ENCODE data around the gene ELN.
"Not testable (repeated sequence)": the region's sequence is repeated elsewhere in the genome, so short reads cannot be mapped to it uniquely, and the experiment has no call there.

Gene ELN

DNA sequence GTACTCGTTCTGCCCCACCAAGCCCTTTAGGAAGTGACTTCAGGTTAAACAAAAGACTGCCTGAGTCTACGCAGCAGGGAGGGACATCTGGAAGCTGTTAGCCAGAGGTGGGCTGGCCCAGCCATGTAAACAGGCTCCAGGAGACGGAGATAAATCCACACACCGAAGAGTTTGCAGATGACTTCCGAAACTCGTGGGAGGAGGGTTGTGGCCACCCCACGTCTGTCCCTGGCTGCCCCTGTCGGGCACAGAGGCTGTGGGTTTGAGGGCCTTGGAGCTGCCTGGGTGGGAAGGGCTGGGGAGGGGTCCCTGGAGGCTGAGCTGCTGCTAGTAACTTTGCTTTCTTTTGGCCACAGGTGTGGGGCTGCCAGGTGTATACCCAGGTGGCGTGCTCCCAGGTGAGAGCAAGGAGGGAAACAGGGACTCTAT, 15.6 kb downstream of the ELN start:
- Histone ChIP-seq H3K36me3 (ENCODE audit: control insufficient read depth, insufficient read depth, low read length) (no peaks in the 10 kb centered on the region), H3K27me3 (ENCODE audit: control insufficient read depth, insufficient read depth, low read length) (no peaks in the 10 kb centered on the region), H3K9me3 (ENCODE audit: control insufficient read depth, insufficient read depth, low read length) (no peaks in the 10 kb centered on the region), H3K4me3 (ENCODE audit: low read length) (no peak overlapping the region), H3K4me1 (ENCODE audit: control insufficient read depth, insufficient read depth, low read length) (peaks cover 1% of the 10 kb centered on the region), H3K27ac (ENCODE audit: low read length) (no peak overlapping the region)
- DNase-seq (ENCODE audit: low read depth, low spot score), result no peak
- no CpG with 5 or more reads among the region's 9 CpGs for WGBS (ENCODE audit: insufficient coverage, insufficient read length)

DNA sequence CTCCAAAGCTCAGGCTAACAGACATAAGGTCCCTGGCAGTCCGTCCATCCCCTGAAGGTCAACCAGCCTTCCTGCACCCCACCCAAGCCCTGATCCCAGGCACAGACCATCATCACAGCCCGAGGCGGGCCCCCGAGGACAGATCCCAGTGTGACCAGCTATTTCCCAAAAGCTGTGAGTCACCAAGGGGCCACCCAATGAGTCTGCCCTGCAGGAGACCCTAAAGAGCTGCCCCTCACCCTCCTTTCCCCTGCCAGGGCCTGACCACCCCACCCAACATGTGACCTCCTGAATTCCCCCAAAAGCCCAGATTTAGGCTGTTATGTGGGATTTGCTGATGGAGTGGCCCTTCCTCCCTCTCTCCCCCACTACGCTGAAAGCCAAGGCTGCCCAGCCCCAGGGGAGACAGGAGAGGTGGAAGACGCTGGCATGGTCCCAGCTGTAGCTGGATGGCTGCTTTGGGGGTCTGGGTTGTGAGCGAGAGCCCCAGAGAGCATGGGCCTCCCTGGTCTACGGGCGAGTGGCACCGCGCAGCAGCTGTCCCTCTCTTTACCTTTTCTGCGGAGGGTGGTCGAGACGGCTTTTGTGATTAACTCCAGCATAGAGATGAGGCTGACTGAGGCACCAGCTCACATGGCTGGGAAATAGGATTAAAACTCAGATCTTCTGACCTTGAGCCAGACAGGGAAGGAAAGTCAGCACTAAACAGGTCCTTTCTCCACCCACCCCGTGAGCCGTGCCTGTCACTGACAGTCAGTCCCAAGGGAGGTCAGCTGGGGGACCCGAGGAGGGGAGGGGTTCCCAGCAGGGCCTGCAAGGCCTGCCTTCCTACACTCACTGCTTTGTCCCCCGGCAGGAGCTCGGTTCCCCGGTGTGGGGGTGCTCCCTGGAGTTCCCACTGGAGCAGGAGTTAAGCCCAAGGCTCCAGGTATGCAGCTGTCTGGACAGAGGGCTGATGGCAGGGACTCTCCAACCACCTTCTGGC, 16.7 kb downstream of the ELN start:
- DNase-seq (ENCODE audit: low read depth, low spot score), result no peak
- H3K9me3 ChIP-seq (ENCODE audit: control insufficient read depth, insufficient read depth, low read length), result no peaks in the 10 kb centered on the region
- WGBS (ENCODE audit: insufficient coverage, insufficient read length), result no CpG with 5 or more reads among the region's 20 CpGs

DNA sequence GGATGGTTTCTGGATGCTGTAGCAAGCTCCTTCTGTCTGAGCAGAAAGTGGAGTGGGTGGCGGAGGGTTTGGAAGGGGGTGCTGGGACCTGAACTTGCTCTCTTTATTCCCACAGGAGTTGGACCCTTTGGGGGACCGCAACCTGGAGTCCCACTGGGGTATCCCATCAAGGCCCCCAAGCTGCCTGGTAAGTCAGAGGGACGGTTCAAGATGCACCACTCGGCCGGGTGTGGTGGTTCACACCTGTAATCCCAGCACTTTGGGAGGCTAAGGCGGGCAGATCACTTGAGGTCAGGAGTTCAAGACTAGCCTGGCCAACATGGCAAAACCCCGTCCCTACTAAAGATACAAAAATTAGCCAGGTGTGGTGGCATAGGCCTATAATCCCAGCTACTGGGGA, 18.6 kb downstream of the ELN start:
- H3K4me3 ChIP-seq (ENCODE audit: low read length); H3K4me1 ChIP-seq (ENCODE audit: control insufficient read depth, insufficient read depth, low read length); H3K27ac ChIP-seq (ENCODE audit: low read length); H3K36me3 ChIP-seq (ENCODE audit: control insufficient read depth, insufficient read depth, low read length); H3K27me3 ChIP-seq (ENCODE audit: control insufficient read depth, insufficient read depth, low read length); H3K9me3 ChIP-seq (ENCODE audit: control insufficient read depth, insufficient read depth, low read length); DNase-seq (ENCODE audit: low read depth, low spot score): not testable (repeated sequence)
- no CpG with 5 or more reads among the region's 7 CpGs for WGBS (ENCODE audit: insufficient coverage, insufficient read length)

More for the DNA sequence above, 16.7 kb downstream of the ELN start:
- Histone ChIP-seq H3K4me3 (ENCODE audit: low read length) (no peak overlapping the region), H3K4me1 (ENCODE audit: control insufficient read depth, insufficient read depth, low read length) (peaks cover 1% of the 10 kb centered on the region), H3K27ac (ENCODE audit: low read length) (no peak overlapping the region), H3K27me3 (ENCODE audit: control insufficient read depth, insufficient read depth, low read length) (no peaks in the 10 kb centered on the region), H3K36me3 (ENCODE audit: control insufficient read depth, insufficient read depth, low read length) (no peaks in the 10 kb centered on the region)

DNA sequence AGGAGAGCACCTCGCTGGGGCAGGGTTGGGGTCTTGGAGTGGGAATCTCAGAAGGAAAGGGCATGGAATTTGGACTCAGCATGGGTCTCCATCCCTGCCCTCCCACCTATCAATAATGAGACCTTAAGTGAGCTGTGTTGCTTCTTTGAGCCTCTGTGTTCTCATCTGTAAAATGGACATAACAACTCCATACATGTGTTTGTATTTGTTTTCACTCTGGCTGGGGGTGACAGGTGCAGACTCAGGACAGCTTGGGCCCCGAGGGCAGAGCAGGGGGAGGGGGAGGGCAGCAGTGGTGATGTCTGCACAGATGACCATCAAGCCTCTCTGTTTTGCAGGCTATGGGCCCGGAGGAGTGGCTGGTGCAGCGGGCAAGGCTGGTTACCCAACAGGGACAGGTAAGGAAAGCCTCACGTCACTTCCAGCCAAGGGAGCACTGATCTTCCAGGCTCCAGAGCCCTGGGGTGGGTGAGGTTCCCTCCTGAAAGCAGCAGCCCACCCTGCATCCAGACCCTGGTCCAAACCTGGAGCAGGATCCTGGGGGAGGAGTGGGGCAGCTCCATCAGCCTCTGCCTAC, 19.9 kb downstream of the ELN start:
- no CpG with 5 or more reads among the region's 5 CpGs for WGBS (ENCODE audit: insufficient coverage, insufficient read length)
- no peak overlapping the region for H3K27ac ChIP-seq (ENCODE audit: low read length)
- H3K4me1 ChIP-seq (ENCODE audit: control insufficient read depth, insufficient read depth, low read length), result peaks cover 1% of the 10 kb centered on the region
- H3K4me3 ChIP-seq (ENCODE audit: low read length), result no peak overlapping the region
- no peaks in the 10 kb centered on the region for H3K27me3 ChIP-seq (ENCODE audit: control insufficient read depth, insufficient read depth, low read length)
- DNase-seq (ENCODE audit: low read depth, low spot score), result no peak
- H3K36me3 ChIP-seq (ENCODE audit: control insufficient read depth, insufficient read depth, low read length), result no peaks in the 10 kb centered on the region
- no peaks in the 10 kb centered on the region for H3K9me3 ChIP-seq (ENCODE audit: control insufficient read depth, insufficient read depth, low read length)

DNA sequence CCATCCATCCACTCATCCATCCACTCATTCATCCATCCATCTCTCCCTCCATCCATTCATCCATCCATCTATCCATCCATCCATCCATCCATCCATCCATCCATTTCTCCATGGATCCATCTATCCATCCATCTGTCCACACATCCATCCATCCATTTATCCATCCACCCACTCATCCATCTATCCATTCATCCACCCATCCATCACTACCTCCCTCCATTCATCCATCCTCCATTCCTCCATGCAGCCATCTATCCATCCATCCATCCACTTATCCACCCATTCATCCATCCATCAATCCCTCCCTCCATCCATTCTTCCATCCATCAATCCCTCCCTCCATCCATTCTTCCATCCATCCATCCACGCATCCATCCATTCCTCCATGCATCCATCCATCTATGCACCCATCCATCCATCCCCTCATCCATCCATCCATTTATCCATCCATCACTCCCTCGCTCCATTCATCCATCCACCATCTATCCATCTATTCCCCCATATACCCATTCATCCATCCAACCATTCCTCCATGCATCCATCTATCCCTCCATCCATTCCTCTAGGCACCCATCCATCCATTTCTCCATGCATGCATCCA, 21.1 kb downstream of the ELN start:
- WGBS (ENCODE audit: insufficient coverage, insufficient read length), result 98% methylated on average over 2 of the region's 2 CpGs
- Histone ChIP-seq H3K9me3 (ENCODE audit: control insufficient read depth, insufficient read depth, low read length) (no peaks in the 10 kb centered on the region), H3K4me1 (ENCODE audit: control insufficient read depth, insufficient read depth, low read length) (no peaks in the 10 kb centered on the region), H3K4me3 (ENCODE audit: low read length) (no peak overlapping the region), H3K27ac (ENCODE audit: low read length) (no peak overlapping the region), H3K36me3 (ENCODE audit: control insufficient read depth, insufficient read depth, low read length) (no peaks in the 10 kb centered on the region), H3K27me3 (ENCODE audit: control insufficient read depth, insufficient read depth, low read length) (no peaks in the 10 kb centered on the region)
- DNase-seq (ENCODE audit: low read depth, low spot score), result no peak

DNA sequence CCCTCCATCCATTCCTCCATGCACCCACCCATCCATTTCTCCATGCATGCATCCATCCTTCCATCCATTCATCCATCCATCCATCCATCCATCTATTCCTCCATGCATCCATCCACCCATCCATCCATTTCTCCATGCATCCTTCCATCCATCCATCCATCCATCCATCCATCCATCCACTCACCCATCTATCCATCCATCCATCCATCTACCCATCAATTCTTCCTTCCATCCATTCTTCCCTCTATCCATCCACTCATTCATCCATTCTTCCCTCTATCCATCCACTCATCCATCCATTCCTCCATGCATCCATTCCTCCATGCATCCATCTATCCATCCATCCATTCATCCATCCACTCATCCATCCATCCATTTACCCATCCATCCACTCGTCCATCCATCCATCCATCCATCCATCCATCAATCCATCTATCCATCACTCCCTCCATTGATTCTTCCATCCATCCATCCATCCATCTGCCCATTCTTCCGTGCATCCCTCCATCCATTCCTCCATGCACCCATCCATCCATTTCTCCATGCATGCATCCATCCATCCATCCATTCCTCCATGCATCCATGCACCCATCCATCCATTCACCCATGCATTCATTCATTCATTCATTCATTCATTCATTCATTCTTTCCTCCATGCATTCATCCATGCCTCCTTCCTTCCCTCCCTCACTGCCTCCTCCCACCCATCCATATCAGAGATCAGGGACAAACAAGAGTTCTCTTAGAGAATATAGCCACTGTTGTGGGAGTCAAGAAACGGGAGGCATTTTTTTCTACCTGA, 22.2 kb downstream of the ELN start:
- H3K4me1 ChIP-seq (ENCODE audit: control insufficient read depth, insufficient read depth, low read length), result no peaks in the 10 kb centered on the region
- no peaks in the 10 kb centered on the region for H3K27me3 ChIP-seq (ENCODE audit: control insufficient read depth, insufficient read depth, low read length)
- no peak for DNase-seq (ENCODE audit: low read depth, low spot score)
- WGBS (ENCODE audit: insufficient coverage, insufficient read length), result 100% methylated on average over 1 of the region's 3 CpGs
- H3K27ac ChIP-seq (ENCODE audit: low read length), result no peak overlapping the region
- H3K36me3 ChIP-seq (ENCODE audit: control insufficient read depth, insufficient read depth, low read length), result no peaks in the 10 kb centered on the region
- H3K9me3 ChIP-seq (ENCODE audit: control insufficient read depth, insufficient read depth, low read length), result no peaks in the 10 kb centered on the region
- no peak overlapping the region for H3K4me3 ChIP-seq (ENCODE audit: low read length)

DNA sequence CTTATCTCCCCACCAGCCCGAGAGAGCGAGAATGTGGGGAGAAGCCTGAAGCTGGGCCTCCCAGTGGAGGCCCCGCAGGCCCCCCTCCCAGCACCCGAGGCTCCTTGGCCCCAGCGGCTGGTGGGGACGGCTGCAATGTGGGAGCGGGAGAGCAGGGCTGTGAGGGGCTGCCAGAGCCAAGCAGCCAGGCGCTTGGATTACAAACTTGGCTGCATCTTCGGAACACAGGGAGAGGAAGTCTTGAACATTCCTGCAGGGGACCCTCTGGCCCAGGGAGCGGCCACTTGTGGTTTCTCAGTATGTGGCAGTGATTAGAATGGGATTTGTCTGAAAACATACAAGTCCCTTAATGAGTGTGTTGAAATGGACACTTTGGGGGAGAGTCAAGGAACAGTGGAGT, 23.2 kb downstream of the ELN start:
- no peaks in the 10 kb centered on the region for H3K27me3 ChIP-seq (ENCODE audit: control insufficient read depth, insufficient read depth, low read length)
- DNase-seq (ENCODE audit: low read depth, low spot score), result no peak
- H3K4me1 ChIP-seq (ENCODE audit: control insufficient read depth, insufficient read depth, low read length), result no peaks in the 10 kb centered on the region
- H3K27ac ChIP-seq (ENCODE audit: low read length), result no peak overlapping the region
- no peak overlapping the region for H3K4me3 ChIP-seq (ENCODE audit: low read length)
- no peaks in the 10 kb centered on the region for H3K9me3 ChIP-seq (ENCODE audit: control insufficient read depth, insufficient read depth, low read length)
- no peaks in the 10 kb centered on the region for H3K36me3 ChIP-seq (ENCODE audit: control insufficient read depth, insufficient read depth, low read length)
- no CpG with 5 or more reads among the region's 10 CpGs for WGBS (ENCODE audit: insufficient coverage, insufficient read length)

DNA sequence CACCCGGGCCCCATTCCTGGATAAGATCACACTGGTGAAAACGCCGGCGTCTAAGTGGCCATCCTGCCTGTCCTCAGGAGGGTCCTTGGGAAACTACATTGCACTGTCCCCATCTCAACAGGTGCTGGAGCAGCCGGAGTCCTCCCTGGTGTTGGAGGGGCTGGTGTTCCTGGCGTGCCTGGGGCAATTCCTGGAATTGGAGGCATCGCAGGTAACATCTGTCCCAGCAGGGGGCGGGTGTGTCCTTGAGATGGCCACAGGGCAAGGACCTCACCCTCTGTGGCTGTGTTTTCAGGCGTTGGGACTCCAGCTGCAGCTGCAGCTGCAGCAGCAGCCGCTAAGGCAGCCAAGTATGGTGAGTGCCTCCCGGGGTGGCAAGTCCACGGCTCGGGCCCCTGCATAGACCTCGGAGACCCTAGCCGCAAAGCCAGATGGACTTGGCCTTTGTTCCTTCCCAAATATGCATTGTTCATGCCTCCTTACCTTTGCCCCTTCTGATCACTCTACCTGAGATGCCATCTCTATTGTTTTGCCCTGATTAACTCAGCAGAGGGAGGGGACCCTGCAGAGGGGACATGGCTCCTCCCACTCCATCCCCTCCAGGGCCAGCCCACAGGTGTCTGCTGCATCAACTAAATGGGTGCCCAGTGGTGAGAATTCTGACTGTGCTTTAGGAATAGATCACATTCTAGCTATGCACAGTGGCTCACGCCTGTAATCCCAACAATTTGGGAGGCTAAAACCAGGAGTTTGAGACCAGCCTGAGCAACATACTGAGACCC, 23.8 kb downstream of the ELN start:
- Histone ChIP-seq H3K4me3 (ENCODE audit: low read length) (no peak overlapping the region), H3K27ac (ENCODE audit: low read length) (no peak overlapping the region), H3K27me3 (ENCODE audit: control insufficient read depth, insufficient read depth, low read length) (no peaks in the 10 kb centered on the region), H3K36me3 (ENCODE audit: control insufficient read depth, insufficient read depth, low read length) (no peaks in the 10 kb centered on the region), H3K4me1 (ENCODE audit: control insufficient read depth, insufficient read depth, low read length) (no peaks in the 10 kb centered on the region), H3K9me3 (ENCODE audit: control insufficient read depth, insufficient read depth, low read length) (no peaks in the 10 kb centered on the region)
- WGBS (ENCODE audit: insufficient coverage, insufficient read length), result no CpG with 5 or more reads among the region's 16 CpGs
- no peak for DNase-seq (ENCODE audit: low read depth, low spot score)

DNA sequence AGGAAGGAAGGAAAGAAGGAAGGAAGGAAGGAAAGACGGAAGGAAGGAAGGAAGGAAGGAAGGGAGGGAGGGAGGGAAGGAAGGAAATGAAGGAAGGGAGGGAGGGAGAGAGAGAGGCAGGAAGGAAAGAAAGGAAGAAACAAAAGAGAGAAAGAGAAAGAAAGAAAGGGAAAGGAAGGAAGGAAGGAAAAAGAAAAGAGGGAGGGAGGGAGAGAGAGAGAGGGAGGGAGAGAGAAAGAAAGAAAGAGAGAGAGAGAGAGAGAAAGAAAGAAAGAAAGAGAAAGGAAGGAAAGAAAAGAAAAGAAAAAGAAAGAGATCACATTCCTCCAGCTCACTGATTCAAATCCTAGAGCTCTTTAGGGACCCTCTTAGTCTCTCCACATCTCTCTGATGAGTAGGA, 24.7 kb downstream of the ELN start:
- Histone ChIP-seq H3K27ac (ENCODE audit: low read length) (no peak overlapping the region), H3K4me1 (ENCODE audit: control insufficient read depth, insufficient read depth, low read length) (no peaks in the 10 kb centered on the region), H3K36me3 (ENCODE audit: control insufficient read depth, insufficient read depth, low read length) (no peaks in the 10 kb centered on the region), H3K9me3 (ENCODE audit: control insufficient read depth, insufficient read depth, low read length) (no peaks in the 10 kb centered on the region), H3K27me3 (ENCODE audit: control insufficient read depth, insufficient read depth, low read length) (no peaks in the 10 kb centered on the region), H3K4me3 (ENCODE audit: low read length) (no peak overlapping the region)
- no peak for DNase-seq (ENCODE audit: low read depth, low spot score)
- no CpG with 5 or more reads among the region's 1 CpG for WGBS (ENCODE audit: insufficient coverage, insufficient read length)
